Ovary (tissue), 9 donors: Measurements from ENCODE around the gene RPP25L. TPM values are rescaled to one million over a fixed set of nuclear protein-coding genes. Genes with fewer than 3 reads are reported as not detected.

Experiments used
- DNase-seq, 5 donors: peaks; one replicate each; pipeline ENCODE4 v3.0.0-alpha.2; 2019 to 2020
- H3K27ac ChIP-seq, 2 donors: fragments of 200-600 bp; one replicate each; pipeline versions ENCODE4 v1.5.1 to v1.8.0; 2019 to 2022
- H3K27me3 ChIP-seq: fragments of 200-600 bp; one replicate; pipeline ENCODE4 v1.8.0; 2022
- H3K36me3 ChIP-seq: fragments of 200-600 bp; sonication (generic); one replicate; pipeline ENCODE4 v1.5.1; 2019
- H3K4me1 ChIP-seq: one replicate; pipeline ENCODE4 v1.8.1; 2013; ENCODE audit warnings: mild to moderate bottlenecking, moderate library complexity; ENCODE audit not compliant: insufficient read depth
- H3K4me3 ChIP-seq: fragments of 200-600 bp; sonication (generic); one replicate; pipeline ENCODE4 v1.5.1; 2017
- H3K9me3 ChIP-seq, 2 donors: fragments of 200-600 bp in 1 of 2; sonication (generic) in 1 of 2; one replicate each; pipeline versions ENCODE4 v1.5.1 to v1.8.1; 2013 to 2019; ENCODE audit warnings: mild to moderate bottlenecking in 1 of 2, moderate library complexity in 1 of 2
- CTCF ChIP-seq, 3 donors: fragments of 450-650 bp in 2 of 3; fragments of 200-600 bp in 1 of 3; IDR thresholded peaks; one replicate each; pipeline versions ENCODE4 v1.5.1 to v1.8.0; 2016 to 2022; ENCODE audit warnings: antibody characterized with exemption in 3 of 3, mild to moderate bottlenecking in 1 of 3
- EP300 ChIP-seq: sonication (generic); formaldehyde crosslinking; IDR thresholded peaks from one replicate; pipeline ENCODE4 v1.6.1; 2017; ENCODE audit warnings: antibody characterized with exemption
- POLR2A ChIP-seq: fragments of 450-650 bp; IDR thresholded peaks from one replicate; pipeline ENCODE4 v1.6.1; 2017; ENCODE audit warnings: antibody characterized with exemption, mild to moderate bottlenecking, moderate library complexity
- WGBS, 3 donors: extraction: QIAGEN DNeasy Blood & Tissue Kit in 1 of 3; methylation state at CpG; one replicate each; pipeline versions ENCODE4 v1.1.5 to v1.1.7; 2013 to 2017; 5-methylcytosine and 5-hydroxymethylcytosine counted together
- intact Hi-C, 4 donors: fragments of 100-400 bp; cut with DNase I; formaldehyde crosslinking; loops; one replicate each; pipeline versions ENCODE4 v1.11.0 to v1.15.1; 2022 to 2023
- polyA plus RNA-seq, 2 donors: library from polyadenylated mRNA; stranded (reverse); fragments of 200-250 nt in 1 of 2; fragments of 350-450 nt in 1 of 2; fragmentation: Illumina TruSeq in 1 of 2; extraction: RNeasy Lipid Tissue Mini Kit (QIAGEN cat#74804) in 1 of 2; gene quantifications; one replicate each; pipeline ENCODE4 v1.2.3, GENCODE V29; 2013 to 2014
- total RNA-seq, 7 donors: library from RNA; depleted of rRNA in 2 of 7; stranded (reverse); fragments of >200 nt in 2 of 7; fragmentation: NEBNext Ultra II Directional in 3 of 7; extraction: Animal tissue kit (Norgen Biotek cat#: 25700) in 3 of 7; gene quantifications; one replicate each; pipeline versions ENCODE4 v1.1.0 to v1.2.4, GENCODE V29; 2016 to 2023
- donor health status: DM: no; HTN: no; CAD: no; lungs with moderate emphysema.
- donor health status: DM: no; HTN: no; CAD: no.
- donor health status: Bipolar disorder and iron deficiency.
- donor health status: DM: yes; HTN: yes; CAD: no.
- donor health status: DM: no; HTN: no; CAD: no.
- donor health status: DM: yes; HTN: yes; CAD: no.

Gene RPP25L
- total and polyA plus RNA-seq, 9 donors, result 5.4 to 28.8 (median 20.6) TPM

- Histone ChIP-seq H3K36me3 (no peaks in the 10 kb centered on the region), H3K4me3 (no peak overlapping the region), H3K27me3 (no peaks in the 10 kb centered on the region), H3K4me1 (peaks cover 3% of the 10 kb centered on the region), H3K27ac (no peak overlapping the region), H3K9me3 (no peaks in the 10 kb centered on the region)
- TF ChIP-seq EP300, result no peak
- TF ChIP-seq CTCF (IDR thresholded peaks at IDR 0.05), result peak in 1 of 3 donors; percentile 7
- WGBS, 3 donors, result 34 to 40% (median 38%) methylated on average over 15 to 16 of the region's 16 CpGs
- DNase-seq, result no peak
- intact Hi-C loops, result loop anchor here (2.0 to 5.0 kb wide), 4 partner anchors 43 to 190 kb away; no protein-coding TSS in a partner anchor
Measured at GRCh38 chr9:34591917-34592866, 19.7 kb downstream of the RPP25L start.

- intact Hi-C loops, result loop anchor here in 3 of 4 donors (2.0 to 5.0 kb wide), 4 partner anchors 43 to 189 kb away; no protein-coding TSS in a partner anchor
- Histone ChIP-seq H3K36me3 (no peaks in the 10 kb centered on the region), H3K27me3 (no peaks in the 10 kb centered on the region), H3K9me3 (no peaks in the 10 kb centered on the region), H3K4me3 (no peak overlapping the region), H3K27ac (no peak overlapping the region), H3K4me1 (peaks cover 3% of the 10 kb centered on the region)
- peak; percentile 75 to 93 (median 88) for DNase-seq
- WGBS, 3 donors, result 17 to 34% (median 22%) methylated on average over 45 to 60 of the region's 60 CpGs
- TF ChIP-seq EP300, result no peak
- TF ChIP-seq POLR2A, result no peak
- peak; percentile 81 to 93 (median 90) for TF ChIP-seq CTCF (IDR thresholded peaks at IDR 0.05)
Measured at GRCh38 chr9:34591248-34591916, 20.5 kb downstream of the RPP25L start.

- intact Hi-C loops, result loop anchor here in 3 of 4 donors (2.0 to 5.0 kb wide), 4 partner anchors 42 to 188 kb away; no protein-coding TSS in a partner anchor
- Histone ChIP-seq H3K4me1 (peaks cover 3% of the 10 kb centered on the region), H3K9me3 (no peaks in the 10 kb centered on the region), H3K27ac (peak overlapping the region in 1 of 2 donors; percentile 34), H3K27me3 (no peaks in the 10 kb centered on the region), H3K4me3 (peak overlapping the region; percentile 46), H3K36me3 (no peaks in the 10 kb centered on the region)
- peak in 1 of 5 donors; percentile 44 for DNase-seq
- WGBS, 3 donors, result 46 to 59% (median 47%) methylated on average over 33 to 40 of the region's 40 CpGs
- TF ChIP-seq EP300, result no peak
- TF ChIP-seq POLR2A, result no peak
- TF ChIP-seq CTCF (IDR thresholded peaks at IDR 0.05), result no peak
Measured at GRCh38 chr9:34590381-34591247, 21.3 kb downstream of the RPP25L start.
